H1 (cell line): Measurements from ENCODE around the gene GPRC5D. TPM values are rescaled to one million over a fixed set of nuclear protein-coding genes. Genes with fewer than 3 reads are reported as not detected.

Experiments
- CTCF ChIA-PET: fragments of 300-600 bp; sonication (Branson Sonifier 250); formaldehyde crosslinking; loops from one replicate; lab custom pipeline; 2021; ENCODE audit not compliant: partially characterized antibody; lab: Charles Lee
- POLR2A ChIA-PET: fragments of 300-600 bp; sonication (Branson Sonifier 250); formaldehyde crosslinking; loops from one replicate; lab custom pipeline; 2021; ENCODE audit warnings: inconsistent platforms; ENCODE audit not compliant: partially characterized antibody; lab: Charles Lee
- DNase-seq, 2 experiments: peaks; one replicate each; pipeline versions ENCODE4 v3.0.0 to v3.0.0-alpha.2; 2010 to 2022; ENCODE audit warnings: low spot score in 2 of 2, low read depth in 1 of 2, mixed read lengths in 1 of 2
- FAIRE-seq: peaks from 2 replicates; lab custom pipeline; 2011; peaks lifted over from hg19 to GRCh38; lab: Jason Lieb, UNC
- H2AFZ ChIP-seq: 2 replicates; pipeline ENCODE4 v1.8.1; 2012; ENCODE audit warnings: low read length, inconsistent platforms
- H2AK5ac ChIP-seq: 2 replicates; pipeline ENCODE4 v1.6.1; 2013; ENCODE audit warnings: low read depth, low read length
- H2BK120ac ChIP-seq: replicated peaks from 2 replicates; pipeline ENCODE3; 2013; ENCODE audit warnings: low read depth, low read length, inconsistent platforms
- H2BK12ac ChIP-seq: 2 replicates; pipeline ENCODE4 v1.6.1; 2013; ENCODE audit warnings: low read depth, low read length
- H2BK15ac ChIP-seq: 2 replicates; pipeline ENCODE4 v1.6.1; 2013; ENCODE audit warnings: low read length
- H2BK20ac ChIP-seq: 2 replicates; pipeline ENCODE4 v1.6.1; 2013; ENCODE audit warnings: low read length
- H2BK5ac ChIP-seq: 2 replicates; pipeline ENCODE4 v1.6.1; 2013; ENCODE audit warnings: low read depth, low read length
- H3K14ac ChIP-seq: 2 replicates; pipeline ENCODE4 v1.6.1; 2013; ENCODE audit warnings: inconsistent platforms; ENCODE audit not compliant: insufficient read length
- H3K18ac ChIP-seq: 2 replicates; pipeline ENCODE4 v1.6.1; 2013; ENCODE audit warnings: low read length; ENCODE audit errors: extremely low read depth
- H3K23ac ChIP-seq: 2 replicates; pipeline ENCODE4 v1.6.1; 2013; ENCODE audit warnings: inconsistent platforms; ENCODE audit not compliant: insufficient read length
- H3K23me2 ChIP-seq: 2 replicates; pipeline ENCODE4 v1.6.1; 2013; ENCODE audit warnings: low read depth, low read length
- H3K27ac ChIP-seq: 2 replicates; pipeline ENCODE4 v1.6.1; 2011; ENCODE audit warnings: low read depth, low read length, inconsistent platforms
- H3K27me3 ChIP-seq, 4 experiments: replicated peaks in 1 of 4; 1 replicate in 1 of 4; 2 replicates in 3 of 4; pipeline versions ENCODE4 v1.6.1 to v1.8.1; 2011 to 2013; ENCODE audit warnings: low read length in 3 of 4, mild to moderate bottlenecking in 3 of 4, inconsistent platforms in 2 of 4, mixed read lengths in 2 of 4, moderate library complexity in 1 of 4; ENCODE audit not compliant: control insufficient read depth in 3 of 4, insufficient read depth in 3 of 4; ENCODE audit errors: extremely low read depth in 1 of 4
- H3K36me3 ChIP-seq, 4 experiments: 2 replicates each; pipeline versions ENCODE4 v1.6.1 to v1.8.1; 2011 to 2013; ENCODE audit warnings: mild to moderate bottlenecking in 4 of 4, low read length in 3 of 4, moderate library complexity in 2 of 4, control low read depth in 1 of 4, inconsistent platforms in 1 of 4; ENCODE audit not compliant: insufficient read depth in 4 of 4, control insufficient read depth in 2 of 4
- H3K4ac ChIP-seq: replicated peaks from 2 replicates; pipeline ENCODE3; 2013; ENCODE audit warnings: low read length, low read depth, mixed read lengths, inconsistent platforms; ENCODE audit not compliant: insufficient read length
- H3K4me1 ChIP-seq, 4 experiments: replicated peaks in 1 of 4; 1 replicate in 1 of 4; 2 replicates in 3 of 4; pipeline versions ENCODE4 v1.6.1 to v1.8.1; 2011 to 2013; ENCODE audit warnings: low read length in 3 of 4, inconsistent platforms in 2 of 4, mixed read lengths in 1 of 4; ENCODE audit not compliant: insufficient read depth in 4 of 4, control insufficient read depth in 3 of 4
- H3K4me2 ChIP-seq, 2 experiments: 2 replicates each; pipeline versions ENCODE4 v1.6.1 to v1.8.1; 2011 to 2013; ENCODE audit warnings: low read depth in 2 of 2, low read length in 2 of 2, control low read depth in 1 of 2, inconsistent platforms in 1 of 2, mild to moderate bottlenecking in 1 of 2; ENCODE audit not compliant: insufficient read depth in 1 of 2
- H3K4me3 ChIP-seq, 4 experiments: fragments of 200-600, 300-600 bp in 1 of 4; sonication (generic), shearing (Covaris generic), sonication (Bioruptor Twin) in 1 of 4; 2 replicates each; pipeline versions ENCODE4 v1.5.1 to v1.8.1; 2011 to 2016; ENCODE audit warnings: low read length in 4 of 4, low read depth in 3 of 4, control low read depth in 2 of 4, inconsistent platforms in 2 of 4, mild to moderate bottlenecking in 2 of 4, mixed read lengths in 1 of 4, moderate library complexity in 1 of 4; ENCODE audit not compliant: insufficient read depth in 2 of 4; ENCODE audit errors: extremely low read depth in 1 of 4
- H3K56ac ChIP-seq: replicated peaks from 2 replicates; pipeline ENCODE3; 2013; ENCODE audit warnings: low read depth, mild to moderate bottlenecking, mixed read lengths, low read length, inconsistent platforms; ENCODE audit not compliant: insufficient read length
- H3K79me1 ChIP-seq: 2 replicates; pipeline ENCODE4 v1.6.1; 2013; ENCODE audit warnings: low read depth, low read length, control low read depth
- H3K79me2 ChIP-seq, 2 experiments: 2 replicates each; pipeline versions ENCODE4 v1.6.1 to v1.8.1; 2012 to 2013; ENCODE audit warnings: low read length in 2 of 2, mild to moderate bottlenecking in 2 of 2, inconsistent platforms in 1 of 2; ENCODE audit not compliant: insufficient read depth in 2 of 2, control insufficient read depth in 1 of 2
- H3K9ac ChIP-seq, 4 experiments: replicated peaks in 1 of 4; 1 replicate in 1 of 4; 2 replicates in 3 of 4; pipeline versions ENCODE4 v1.6.1 to v1.8.1; 2011 to 2013; ENCODE audit warnings: low read depth in 3 of 4, low read length in 3 of 4, control low read depth in 2 of 4, mild to moderate bottlenecking in 2 of 4, moderate library complexity in 2 of 4, inconsistent platforms in 1 of 4; ENCODE audit errors: extremely low read depth in 1 of 4
- H3K9me3 ChIP-seq, 2 experiments: 2 replicates each; pipeline versions ENCODE4 v1.6.1 to v1.8.1; 2012 to 2013; ENCODE audit warnings: mild to moderate bottlenecking in 2 of 2, moderate library complexity in 2 of 2, control low read depth in 1 of 2, inconsistent platforms in 1 of 2, low read depth in 1 of 2, low read length in 1 of 2, mixed read lengths in 1 of 2; ENCODE audit not compliant: insufficient read depth in 2 of 2
- H4K20me1 ChIP-seq, 2 experiments: replicated peaks in 1 of 2; 2 replicates each; pipeline versions ENCODE3 to v1.8.1; 2011 to 2013; ENCODE audit warnings: inconsistent platforms in 2 of 2, low read length in 2 of 2, mild to moderate bottlenecking in 1 of 2; ENCODE audit not compliant: insufficient read depth in 2 of 2, control insufficient read depth in 1 of 2
- H4K5ac ChIP-seq: 2 replicates; pipeline ENCODE4 v1.6.1; 2013; ENCODE audit warnings: low read length, low read depth, mixed read lengths, inconsistent platforms; ENCODE audit not compliant: insufficient read length
- H4K8ac ChIP-seq: 2 replicates; pipeline ENCODE4 v1.8.0; 2013; ENCODE audit warnings: mild to moderate bottlenecking, moderate library complexity, low read length, inconsistent platforms; ENCODE audit not compliant: insufficient read depth; ENCODE audit errors: extremely low read depth
- H4K91ac ChIP-seq: replicated peaks from 2 replicates; pipeline ENCODE3; 2013; ENCODE audit warnings: low read length, mixed read lengths, inconsistent platforms; ENCODE audit not compliant: insufficient read length
- CREB1 ChIP-seq: IDR thresholded peaks from 2 replicates; pipeline ENCODE4 v1.6.1; 2012; ENCODE audit warnings: inconsistent platforms
- WGBS, 2 experiments: shearing (Covaris generic) in 1 of 2; methylation state at CpG; one replicate each; pipeline versions ENCODE4 v1.1.6 to v1.1.7; 2013 to 2015; ENCODE audit warnings: low lambda C conversion rate in 2 of 2, mixed read lengths in 2 of 2, inconsistent platforms in 1 of 2, low coverage in 1 of 2, missing lambda C conversion rate in 1 of 2; ENCODE audit not compliant: insufficient replicate concordance in 2 of 2, insufficient coverage in 1 of 2, insufficient read length in 1 of 2; ENCODE audit errors: extremely low coverage in 1 of 2, missing lambda C conversion rate in 1 of 2; 5-methylcytosine and 5-hydroxymethylcytosine counted together
- polyA plus RNA-seq, 7 experiments: library from polyadenylated mRNA; depleted of rRNA in 3 of 7; stranded (reverse) in 5 of 7; unstranded in 2 of 7; fragments of >200 nt in 5 of 7; fragments of 200-250 nt in 2 of 7; gene quantifications; 1 replicate in 5 of 7; 2 replicates in 1 of 7; 4 replicates in 1 of 7; pipeline versions ENCODE4 v1.2.1 to v1.2.3, GENCODE V29; 2011 to 2013; ENCODE audit warnings: missing spikeins in 2 of 7, mixed read lengths in 2 of 7
- total RNA-seq: library from RNA; stranded (reverse); fragmentation: NEBNext Ultra II Directional; extraction: Animal tissue kit (Norgen Biotek cat#: 25700); gene quantifications from 2 replicates; pipeline ENCODE4 v1.2.1, GENCODE V29; 2021

Gene GPRC5D
- total and polyA plus RNA-seq, 2 of the 8 experiments (the other 6 are each of a cell fraction or from before 2014, with no cell fraction given), result 0.45 TPM; not detected in 1

- Histone ChIP-seq H3K23me2 (no peaks in the 10 kb centered on the region), H3K27me3 (no peaks in the 10 kb centered on the region), H4K8ac (no peak overlapping the region), H2BK20ac (no peak overlapping the region), H4K20me1 (no peaks in the 10 kb centered on the region), H4K91ac (no peak overlapping the region), H2BK120ac (no peak overlapping the region), H3K4me1 (no peaks in the 10 kb centered on the region), H3K9ac (no peak overlapping the region), H3K79me1 (no peaks in the 10 kb centered on the region), H4K5ac (no peak overlapping the region), H2AK5ac (no peak overlapping the region), H3K36me3 (no peaks in the 10 kb centered on the region), H2AFZ (no peak overlapping the region), H3K56ac (no peak overlapping the region), H3K4me2 (no peak overlapping the region), H3K27ac (no peak overlapping the region), H3K14ac (no peak overlapping the region), H3K9me3 (no peaks in the 10 kb centered on the region), H3K4me3 (no peak overlapping the region), H2BK5ac (no peak overlapping the region), H3K18ac (no peak overlapping the region), H3K23ac (no peak overlapping the region), H2BK12ac (no peak overlapping the region), H3K4ac (no peak overlapping the region), H3K79me2 (no peaks in the 10 kb centered on the region), H2BK15ac (no peak overlapping the region)
- WGBS, 2 experiments, result 90% methylated on average over 4 of the region's 4 CpGs; no CpG with 5 or more reads in 1 of the 2 experiments
- no peak for DNase-seq
- TF ChIP-seq CREB1, result no peak
- FAIRE-seq, result no peak
- ChIA-PET POLR2A (no interaction called here), CTCF (interaction anchor here (1.4 to 1.6 kb wide), 2 partner anchors 36 to 39 kb away, joined by 3 to 6 read pairs; no protein-coding TSS in a partner anchor)
These were observed 4.1 kb downstream of the GPRC5D start for GRCh38 chr12:12947902-12948301.
